ENCODE results near the gene APLF.
"Not testable (repeated sequence)": the region's sequence is repeated elsewhere in the genome, so short reads cannot be mapped to it uniquely, and the experiment has no call there.

The APLF gene

DNA sequence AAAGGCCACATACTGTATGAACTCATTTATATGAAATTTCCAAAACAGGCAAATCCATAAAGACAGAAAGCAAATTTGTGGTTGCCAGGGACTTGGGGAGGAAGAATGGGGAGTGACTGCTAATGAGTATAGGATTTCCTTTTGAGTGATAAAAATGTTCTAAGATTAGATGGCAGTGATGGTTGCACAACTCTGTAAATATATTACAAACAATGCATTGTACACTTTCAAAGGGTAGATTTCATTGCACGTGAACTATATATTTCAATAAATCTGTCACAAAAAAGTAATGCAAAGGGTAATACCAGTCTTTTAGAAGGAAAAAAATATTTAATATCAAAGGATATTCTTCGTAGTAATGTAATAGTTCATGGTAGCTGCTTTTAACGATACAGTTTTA is 112.3 kb downstream of the APLF start:
- no peak for DNase-seq (ENCODE audit: low read depth)

DNA sequence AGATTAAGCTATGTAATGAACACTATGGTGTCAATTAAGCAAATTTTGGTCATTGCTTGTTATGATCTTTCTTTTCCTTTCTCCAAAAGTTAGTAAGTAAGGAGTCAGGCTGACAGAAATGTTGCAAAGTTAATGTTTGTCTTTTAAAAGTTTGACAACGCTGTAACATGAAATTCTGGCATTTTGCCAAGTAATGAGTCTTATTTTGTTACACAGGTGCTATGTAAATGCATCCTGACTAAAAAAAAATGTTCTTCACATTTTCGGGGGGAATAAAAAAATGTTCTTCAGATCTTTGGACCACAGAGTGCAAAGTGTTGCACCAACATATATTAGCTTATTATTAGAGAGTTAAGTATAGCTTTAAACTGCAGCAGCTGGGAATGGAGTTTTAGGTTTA is 121.2 kb downstream of the APLF start:
- DNase-seq (ENCODE audit: low read depth): no peak

DNA sequence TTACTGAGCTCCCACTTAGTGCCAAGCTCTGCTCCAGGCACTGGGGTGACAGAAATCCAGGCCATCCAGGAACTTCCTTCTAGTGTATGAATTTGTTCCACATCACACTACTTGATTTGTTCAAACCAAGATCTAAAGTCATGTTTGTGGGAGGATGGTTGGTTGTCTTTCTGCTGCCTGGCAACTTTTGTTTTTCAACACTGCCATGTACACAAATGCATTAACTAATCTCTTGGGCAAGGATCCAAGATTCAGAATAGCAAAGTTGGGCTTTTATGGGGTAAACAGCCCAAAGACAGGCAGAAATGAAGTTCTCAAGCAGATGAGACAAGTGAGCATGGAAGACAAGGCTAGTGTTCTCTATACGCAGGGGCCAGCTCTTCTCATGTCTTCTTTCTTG is 122.6 kb downstream of the APLF start:
- no peak for DNase-seq (ENCODE audit: low read depth)

DNA sequence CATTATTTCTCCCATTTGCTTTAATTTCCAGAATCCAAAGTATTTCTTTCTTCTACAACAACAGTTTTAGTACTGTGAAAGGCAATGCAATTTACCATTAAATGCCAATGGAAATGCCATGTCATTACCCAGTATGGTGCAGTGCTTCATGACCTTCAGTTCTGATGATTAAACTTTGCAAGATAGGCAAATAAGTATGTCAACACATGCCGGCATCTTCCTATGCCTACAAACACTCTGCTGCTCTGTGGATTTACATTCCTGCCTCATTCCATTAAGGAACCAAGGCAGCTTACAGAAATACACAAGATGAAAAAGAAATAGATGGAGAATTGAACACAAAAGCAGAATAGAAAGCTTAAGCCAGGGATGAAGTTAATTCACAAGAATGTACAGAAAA is 123.3 kb downstream of the APLF start:
- DNase-seq (ENCODE audit: low read depth): no peak

DNA sequence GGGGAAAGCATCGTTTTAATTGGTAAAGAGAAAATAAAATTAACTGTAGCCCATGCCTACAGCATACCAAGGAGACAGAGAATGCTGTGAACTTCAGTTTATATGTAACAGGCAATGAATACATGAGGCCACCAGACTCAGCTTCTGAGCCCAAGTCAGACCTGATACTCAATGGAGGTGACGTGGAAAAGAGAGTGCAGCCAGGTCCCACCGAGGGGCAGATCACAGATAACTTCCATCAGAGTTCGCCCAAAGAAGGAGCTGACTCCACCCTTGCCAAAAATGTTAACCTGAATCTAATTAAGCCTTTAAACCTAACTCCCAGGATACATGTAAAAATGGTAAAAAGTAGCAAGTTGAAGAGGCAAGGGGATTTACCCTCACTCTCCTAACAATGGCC is 123.8 kb downstream of the APLF start:
- no peak for DNase-seq (ENCODE audit: low read depth)

DNA sequence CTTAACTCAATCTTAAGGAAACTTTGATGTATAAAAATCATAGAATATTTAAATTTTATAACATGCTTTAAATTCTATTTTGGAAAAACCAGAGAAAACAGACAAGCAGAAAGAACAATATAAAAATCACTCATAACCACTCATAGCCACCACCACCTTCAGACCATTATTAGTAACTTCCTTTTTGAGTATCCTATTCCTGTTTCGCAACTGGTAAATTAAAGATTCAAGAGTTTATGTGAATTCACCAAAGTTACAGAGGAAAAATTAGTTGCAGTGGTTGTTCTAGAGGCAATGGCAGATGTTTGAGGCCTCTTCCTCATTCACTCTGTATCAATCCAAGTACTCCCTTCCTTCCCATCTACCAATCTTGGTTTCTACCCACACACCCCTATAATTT is 126.7 kb downstream of the APLF start:
- DNase-seq (ENCODE audit: low read depth): no peak

DNA sequence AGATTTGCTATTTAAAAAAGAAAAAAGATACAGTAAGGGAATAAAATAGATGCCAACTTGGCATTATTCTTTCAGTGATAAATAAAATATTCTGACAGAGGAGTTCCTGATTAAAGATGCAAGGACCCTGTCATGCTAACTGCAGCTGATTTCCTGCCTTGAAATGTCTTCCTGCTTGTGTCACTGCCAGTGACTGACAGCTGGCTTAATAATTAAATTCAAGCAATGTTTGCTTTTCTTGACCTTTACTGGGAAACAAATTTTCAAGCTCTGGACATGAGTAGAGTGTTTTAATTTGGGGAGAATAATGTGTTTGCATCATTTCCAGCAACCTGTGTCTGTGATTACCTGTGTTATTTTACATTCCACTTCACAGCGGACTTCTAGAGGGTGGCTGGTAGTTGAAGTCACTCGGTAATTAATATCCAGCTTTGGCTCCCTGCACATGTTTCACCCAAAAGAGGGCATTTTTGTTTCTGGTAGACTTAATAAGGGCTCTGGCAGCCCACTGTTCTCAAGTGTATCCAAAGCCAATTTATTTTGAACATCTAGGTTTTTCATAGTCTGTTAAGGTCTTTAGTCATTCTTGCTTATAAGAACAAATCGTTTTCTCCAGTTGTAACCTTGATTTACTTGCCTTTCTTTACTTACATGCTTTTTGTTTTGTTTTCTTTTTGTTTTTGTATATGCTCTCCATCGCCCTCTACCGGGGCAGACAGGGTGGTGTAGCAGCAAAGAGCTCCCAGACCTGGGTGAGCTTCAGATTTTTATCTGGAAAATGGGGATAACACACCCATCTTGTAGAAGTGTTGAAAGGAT is 127.5 kb downstream of the APLF start:
- peak; percentile 41 for DNase-seq (ENCODE audit: low read depth)

DNA sequence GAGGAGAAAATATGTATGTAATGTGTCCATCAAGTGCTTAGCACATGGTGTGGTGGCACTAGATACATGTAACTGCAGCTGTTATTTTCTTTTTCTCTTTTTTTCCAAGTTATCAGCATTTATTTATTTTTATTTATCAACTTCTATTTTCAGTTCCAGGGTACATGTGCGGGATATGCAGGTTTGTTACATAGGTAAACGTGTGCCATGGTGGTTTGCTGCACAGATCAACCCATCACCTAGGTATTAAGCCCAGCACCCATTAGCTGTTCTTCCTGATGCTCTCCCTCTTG is 128.1 kb downstream of the APLF start:
- DNase-seq (ENCODE audit: low read depth): not testable (repeated sequence)

DNA sequence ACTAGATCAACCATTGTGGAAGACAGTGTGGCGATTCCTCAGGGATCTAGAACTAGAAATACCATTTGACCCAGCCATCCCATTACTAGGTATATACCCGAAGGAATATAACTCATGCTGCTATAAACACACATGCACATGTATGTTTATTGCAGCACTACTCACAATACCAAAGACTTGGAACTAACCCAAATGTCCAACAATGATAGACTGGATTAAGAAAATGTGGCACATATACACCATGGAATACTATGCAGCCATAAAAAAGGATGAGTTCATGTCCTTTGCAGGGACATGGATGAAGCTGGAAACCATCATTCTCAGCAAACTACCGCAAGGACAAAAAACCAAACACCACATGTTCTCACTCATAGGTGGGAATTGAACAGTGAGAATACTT is 133.1 kb downstream of the APLF start:
- DNase-seq (ENCODE audit: low read depth): not testable (repeated sequence)

DNA sequence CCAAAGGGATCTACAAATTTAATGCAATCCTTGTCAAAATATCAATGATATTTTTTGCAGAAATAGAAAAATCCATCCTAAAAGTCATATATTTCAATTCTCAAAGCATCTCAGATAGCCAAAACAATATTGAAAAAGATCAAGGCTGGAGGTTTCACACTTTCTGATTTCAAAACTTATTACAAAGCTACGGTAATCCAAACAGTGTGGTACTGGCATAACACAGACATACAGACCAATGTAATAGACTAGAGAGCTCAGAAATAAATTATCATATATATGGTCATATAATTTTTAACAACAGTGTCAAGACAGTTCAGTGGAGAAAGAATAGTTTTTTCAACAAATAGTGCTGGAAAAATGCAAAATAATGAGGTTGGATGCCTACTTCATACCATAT is 135.7 kb downstream of the APLF start:
- no peak for DNase-seq (ENCODE audit: low read depth)

DNA sequence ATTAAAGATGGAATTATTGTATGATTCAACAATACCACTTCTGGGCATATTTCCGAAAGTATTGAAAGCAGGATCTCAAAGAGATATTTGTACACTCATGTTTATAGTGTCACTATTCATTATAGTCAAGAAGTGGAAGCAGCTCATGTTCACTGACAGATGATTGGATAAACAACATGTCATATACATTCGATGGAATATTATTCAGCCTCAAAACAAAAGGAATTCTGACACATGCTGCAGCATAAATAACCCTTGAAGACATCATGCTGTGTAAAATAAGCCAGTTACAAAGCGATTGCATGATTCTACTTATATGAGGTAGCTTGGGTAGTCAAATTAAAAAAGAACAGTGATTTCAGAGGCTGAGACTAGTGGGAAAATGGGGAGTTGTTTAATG is 136.7 kb downstream of the APLF start:
- no peak for DNase-seq (ENCODE audit: low read depth)

DNA sequence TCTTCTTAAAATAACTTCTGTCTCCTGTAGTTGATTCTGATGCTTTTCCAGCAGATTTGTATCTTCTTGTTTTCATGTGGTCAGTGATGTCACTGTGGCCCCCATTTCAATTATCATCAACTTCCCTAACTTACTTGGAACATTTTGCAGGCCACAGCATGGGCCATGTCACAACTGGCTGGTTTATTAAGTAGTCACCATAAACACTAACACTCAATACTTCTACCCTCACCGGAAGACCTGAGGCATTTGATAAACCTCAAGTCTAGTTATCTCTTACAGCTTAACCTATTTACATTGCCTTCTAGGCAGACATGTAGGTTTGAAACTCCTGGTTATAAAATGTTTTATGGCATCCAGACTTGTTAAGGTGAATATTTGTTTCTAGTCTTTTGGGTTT is 138.6 kb downstream of the APLF start:
- DNase-seq (ENCODE audit: low read depth): no peak

DNA sequence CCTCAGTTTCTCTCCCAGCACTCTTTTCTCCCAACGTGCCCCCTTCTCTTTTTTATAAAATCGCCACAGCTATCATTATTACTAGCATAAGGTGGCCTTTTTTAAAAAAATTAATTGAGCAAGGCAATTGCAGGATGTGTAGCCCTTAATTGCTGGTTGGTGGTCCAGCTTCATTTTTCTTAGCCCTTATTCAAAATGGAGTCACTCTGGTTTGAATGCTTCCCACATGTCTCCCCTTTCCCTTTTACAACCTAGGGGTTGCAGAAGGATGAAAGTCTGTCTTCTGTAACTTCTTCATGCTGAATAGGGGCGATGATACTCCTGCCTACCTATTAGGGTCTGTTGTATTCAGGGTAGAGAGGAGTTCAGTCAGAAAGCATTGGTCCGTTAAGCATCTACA is 139.4 kb downstream of the APLF start:
- no peak for DNase-seq (ENCODE audit: low read depth)

DNA sequence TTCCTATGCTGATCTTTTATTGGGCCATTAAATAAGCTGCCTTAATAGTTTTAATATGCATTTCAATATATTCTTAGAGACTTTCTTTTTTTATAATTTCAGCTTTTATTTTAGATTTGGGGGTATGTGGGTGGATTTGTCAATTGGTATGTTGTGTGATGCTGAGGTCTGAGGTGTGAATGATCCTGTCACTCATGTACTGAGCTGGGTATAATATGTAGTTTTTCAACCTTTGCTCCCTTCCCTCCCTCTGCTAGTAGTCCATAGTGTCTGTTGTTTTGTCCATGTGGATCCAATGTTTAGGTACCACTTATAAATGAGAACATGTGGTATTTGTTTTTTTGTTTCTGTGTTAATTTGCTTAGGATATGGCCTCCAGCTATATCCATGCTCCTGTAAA is 140.5 kb downstream of the APLF start:
- DNase-seq (ENCODE audit: low read depth): no peak

DNA sequence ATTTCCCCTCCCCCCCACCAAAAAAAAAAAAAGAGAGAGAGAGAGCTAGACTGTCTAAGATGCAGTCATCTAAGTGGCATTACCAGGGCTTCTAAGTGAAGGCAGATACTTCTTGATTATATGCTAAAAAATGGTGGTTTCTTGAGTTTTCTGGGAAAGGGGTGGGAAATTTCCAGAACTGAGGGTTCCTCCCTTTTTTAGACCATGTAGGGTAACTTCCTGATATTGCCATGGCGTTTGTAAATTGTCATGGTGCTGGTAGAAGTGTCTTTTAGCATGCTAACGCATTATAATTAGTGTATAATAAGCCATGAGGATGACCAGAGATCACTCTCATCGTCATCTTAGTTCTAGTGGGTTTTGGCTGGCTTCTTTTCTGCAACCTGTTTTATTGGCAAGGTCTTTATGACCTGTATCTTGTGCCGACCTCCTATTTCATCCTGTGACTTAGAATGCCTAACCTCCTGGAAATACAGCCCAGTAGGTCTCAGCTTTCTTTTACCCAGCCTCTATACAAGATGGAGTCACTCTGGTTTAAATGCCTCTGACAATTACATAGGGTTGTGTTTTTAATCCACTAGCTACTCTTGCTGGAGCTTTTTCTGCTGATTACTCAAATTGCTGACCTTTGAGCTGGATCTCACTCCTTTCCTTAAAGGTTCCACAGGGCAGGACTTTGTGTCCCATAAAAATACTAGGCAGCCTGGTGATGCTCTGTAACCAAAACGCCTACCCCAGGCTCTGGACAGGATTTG is 145.6 kb downstream of the APLF start:
- DNase-seq (ENCODE audit: low read depth): no peak

DNA sequence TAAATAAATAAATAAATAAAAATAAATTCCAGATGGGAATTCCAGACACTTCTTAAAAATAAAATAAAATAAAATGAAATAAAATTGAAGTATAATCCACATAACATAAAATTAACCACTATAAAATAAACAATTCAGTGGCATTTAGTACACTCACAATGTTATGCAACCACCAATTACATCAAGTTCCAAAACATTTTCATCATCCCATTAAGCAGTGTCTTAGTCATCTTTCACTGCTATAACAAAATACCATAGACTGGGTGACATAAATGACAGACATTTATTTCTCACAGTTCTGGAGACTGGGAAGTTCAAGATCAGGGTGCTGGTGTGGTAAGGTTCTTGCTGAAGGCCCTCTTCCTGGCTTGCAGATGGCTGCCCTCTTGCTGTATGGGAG is 153.4 kb downstream of the APLF start:
- DNase-seq (ENCODE audit: low read depth): no peak

DNA sequence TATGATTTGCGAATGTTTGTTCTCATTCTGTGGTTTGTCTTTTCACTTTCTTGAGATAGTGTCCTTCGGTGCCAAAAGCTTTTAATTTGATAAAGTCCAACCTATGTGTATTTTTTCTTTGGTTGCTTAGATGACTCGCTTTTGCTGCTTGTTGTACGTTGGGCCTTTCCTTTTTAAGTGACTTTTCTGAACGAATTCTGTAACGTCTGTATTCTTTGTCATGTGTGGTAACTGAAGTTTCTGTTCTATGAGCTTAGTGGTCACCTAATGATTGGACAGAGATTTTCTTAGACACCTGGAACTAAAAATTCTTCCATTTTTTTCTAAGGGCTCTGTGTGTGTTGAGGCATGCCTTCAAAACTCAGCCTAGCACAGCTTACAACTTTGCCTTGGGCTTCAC is 156.4 kb downstream of the APLF start:
- no peak for DNase-seq (ENCODE audit: low read depth)

DNA sequence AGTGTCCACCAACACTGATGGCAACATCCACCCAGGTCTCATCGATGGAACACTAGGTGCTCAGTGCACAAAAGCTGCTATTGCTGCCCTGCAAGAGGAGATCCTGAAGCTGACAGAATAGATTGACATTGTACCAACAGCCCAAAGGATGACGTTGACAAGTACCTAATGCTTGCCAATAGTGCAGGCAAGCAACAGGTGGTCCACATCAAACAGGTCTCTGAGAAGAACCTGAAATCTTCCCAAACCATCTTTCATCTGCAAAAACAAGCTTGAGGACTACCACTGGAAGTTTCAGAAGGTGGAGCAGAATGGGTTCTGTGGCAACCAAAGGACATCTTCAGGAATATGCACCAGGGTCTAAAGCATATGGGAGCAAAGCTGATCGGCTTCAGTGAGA is 160.2 kb downstream of the APLF start:
- no peak for DNase-seq (ENCODE audit: low read depth)

Data from fibroblast of gingiva (primary cell).